ENCODE results near the gene C2CD4A.

DNA sequence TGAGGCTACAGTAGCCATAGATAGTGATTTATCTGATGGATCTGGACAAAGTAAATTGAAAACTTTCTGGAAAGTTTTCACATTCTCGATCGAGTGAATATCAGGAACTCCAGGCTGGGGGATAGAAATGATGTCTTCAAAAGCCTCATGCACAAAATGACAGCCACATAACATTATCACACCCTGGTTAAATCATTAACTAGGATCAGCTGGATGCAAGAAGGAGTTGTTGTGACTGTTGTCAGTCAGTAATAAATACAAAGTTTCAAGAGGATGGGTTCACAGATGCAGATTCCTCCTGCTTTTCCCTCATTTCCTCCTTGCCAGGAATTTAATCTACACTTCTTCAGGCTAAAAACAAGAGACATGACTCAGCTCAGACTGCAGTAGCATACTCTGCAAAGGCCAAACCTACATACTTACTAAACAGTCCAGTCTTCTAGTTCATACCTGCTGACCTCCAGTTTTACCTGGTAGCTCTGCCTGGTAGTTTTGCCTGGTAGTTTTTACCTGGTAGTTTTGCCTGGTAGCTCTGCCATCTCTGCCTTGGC is 40.9 kb downstream of the C2CD4A start:
- TF ChIP-seq, protein P1, sequence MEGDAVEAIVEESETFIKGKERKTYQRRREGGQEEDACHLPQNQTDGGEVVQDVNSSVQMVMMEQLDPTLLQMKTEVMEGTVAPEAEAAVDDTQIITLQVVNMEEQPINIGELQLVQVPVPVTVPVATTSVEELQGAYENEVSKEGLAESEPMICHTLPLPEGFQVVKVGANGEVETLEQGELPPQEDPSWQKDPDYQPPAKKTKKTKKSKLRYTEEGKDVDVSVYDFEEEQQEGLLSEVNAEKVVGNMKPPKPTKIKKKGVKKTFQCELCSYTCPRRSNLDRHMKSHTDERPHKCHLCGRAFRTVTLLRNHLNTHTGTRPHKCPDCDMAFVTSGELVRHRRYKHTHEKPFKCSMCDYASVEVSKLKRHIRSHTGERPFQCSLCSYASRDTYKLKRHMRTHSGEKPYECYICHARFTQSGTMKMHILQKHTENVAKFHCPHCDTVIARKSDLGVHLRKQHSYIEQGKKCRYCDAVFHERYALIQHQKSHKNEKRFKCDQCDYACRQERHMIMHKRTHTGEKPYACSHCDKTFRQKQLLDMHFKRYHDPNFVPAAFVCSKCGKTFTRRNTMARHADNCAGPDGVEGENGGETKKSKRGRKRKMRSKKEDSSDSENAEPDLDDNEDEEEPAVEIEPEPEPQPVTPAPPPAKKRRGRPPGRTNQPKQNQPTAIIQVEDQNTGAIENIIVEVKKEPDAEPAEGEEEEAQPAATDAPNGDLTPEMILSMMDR (IDR thresholded peaks at IDR 0.05): no peak
- TF ChIP-seq ZFX (IDR thresholded peaks at IDR 0.05; ENCODE audit: borderline replicate concordance): no peak
